Activated naive CD4-positive, alpha-beta T cell treated with Interleukin-2 at 50 U/mL for 16 hours (primary cell): Measurements from ENCODE around the gene MATR3.
"Not testable (repeated sequence)": the region's sequence is repeated elsewhere in the genome, so short reads cannot be mapped to it uniquely, and the experiment has no call there.

Experiments
- DNase-seq: peaks from one replicate; pipeline ENCODE4 v3.0.0-alpha.2; 2020

The MATR3 gene

GRCh38 chr5:139298242-139298641, 4.7 kb downstream of the MATR3 start:
- no peak for DNase-seq

DNA sequence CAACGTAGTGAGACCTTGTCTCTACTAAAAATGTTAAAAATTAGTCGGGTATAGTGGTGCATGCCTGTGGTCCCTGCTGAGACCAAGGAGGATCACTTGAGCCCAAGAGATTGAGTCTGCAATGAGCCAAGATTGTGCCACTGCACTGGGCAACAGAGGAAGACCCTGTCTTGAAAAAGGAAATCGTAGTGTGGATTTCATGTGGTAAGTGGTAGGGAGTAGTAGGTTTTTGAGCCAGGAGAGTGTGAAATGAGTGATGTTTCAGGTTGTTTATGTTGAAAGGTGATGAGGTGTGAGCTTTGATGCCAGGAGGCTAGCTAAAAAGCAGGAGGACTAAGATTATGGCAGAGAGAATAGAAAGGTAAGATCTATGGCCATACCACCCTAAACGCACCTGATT, 5.9 kb downstream of the MATR3 start:
- DNase-seq = no peak

DNA sequence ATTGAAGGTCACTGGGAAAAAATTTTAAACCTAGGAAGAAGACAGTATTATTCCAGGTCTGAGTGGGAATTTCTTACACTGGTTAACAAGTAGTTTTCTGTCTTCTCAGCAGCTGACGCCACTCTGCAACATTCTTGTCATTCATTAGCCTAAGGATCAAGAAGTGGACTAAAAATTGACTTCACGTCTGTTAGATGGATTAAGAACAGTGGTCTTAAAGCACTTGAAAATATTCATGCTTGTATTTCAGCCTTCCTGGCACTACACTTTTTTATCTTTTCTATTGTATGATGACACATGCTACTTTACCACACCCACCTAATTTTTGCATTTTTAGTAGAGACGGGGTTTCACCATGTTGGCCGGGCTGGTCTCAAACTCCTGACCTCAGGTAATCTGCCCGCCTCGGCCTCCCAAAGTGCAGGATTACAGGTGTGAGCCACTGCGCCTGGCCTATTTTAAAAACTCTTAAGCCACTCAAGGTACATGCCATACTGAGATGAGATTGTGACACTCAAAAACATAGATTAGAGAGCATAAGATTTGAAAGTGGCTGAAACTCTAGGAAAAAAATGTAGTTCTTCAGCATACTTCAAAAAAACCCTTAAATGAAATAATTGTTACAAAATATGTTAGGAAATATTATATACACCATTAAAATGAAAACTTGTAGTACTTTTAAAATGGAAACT, 8.4 kb downstream of the MATR3 start:
- no peak for DNase-seq

DNA sequence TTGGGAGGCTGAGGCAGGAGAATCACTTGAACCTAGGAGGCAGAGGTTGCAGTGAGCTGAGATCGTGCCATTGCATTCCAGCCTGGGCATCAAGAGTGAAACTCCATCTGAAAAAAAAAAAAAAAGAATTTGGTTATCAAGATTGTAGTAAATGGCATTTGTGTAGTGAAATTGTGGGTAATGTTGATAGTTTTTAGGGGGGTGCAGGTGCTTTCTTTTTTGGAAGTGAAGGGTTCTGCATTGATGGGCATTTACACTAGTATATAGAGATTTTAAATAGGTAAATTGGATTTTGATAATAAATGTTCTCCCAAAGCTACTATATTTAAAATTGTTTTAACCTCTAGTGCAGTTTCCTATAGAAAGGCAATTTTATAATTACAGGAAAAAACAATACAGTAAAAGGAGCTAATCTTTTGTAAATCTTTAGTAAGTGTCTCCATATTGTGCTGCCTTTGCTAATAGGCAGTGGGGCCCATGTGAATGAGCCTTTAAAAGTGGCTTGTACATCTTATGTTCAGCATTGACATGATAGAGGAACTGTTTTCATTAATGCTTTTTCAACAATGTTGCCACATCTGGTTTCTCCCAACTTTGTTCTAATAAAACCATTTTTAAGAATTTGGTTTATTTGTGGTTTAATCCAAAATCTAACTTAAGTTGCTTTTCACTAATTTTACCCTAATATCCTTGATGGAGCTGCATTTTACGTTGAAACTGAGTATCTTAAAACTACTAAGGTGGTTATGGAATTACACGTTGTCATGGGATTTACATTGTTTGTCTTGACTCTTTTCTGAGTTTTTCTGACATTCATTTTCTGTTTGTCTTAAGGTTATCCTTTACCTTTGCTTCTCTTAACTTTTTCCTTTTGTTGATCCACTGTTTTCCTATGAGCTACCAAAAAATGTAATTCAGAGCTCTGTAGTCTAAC, 11.1 kb downstream of the MATR3 start:
- DNase-seq = no peak

DNA sequence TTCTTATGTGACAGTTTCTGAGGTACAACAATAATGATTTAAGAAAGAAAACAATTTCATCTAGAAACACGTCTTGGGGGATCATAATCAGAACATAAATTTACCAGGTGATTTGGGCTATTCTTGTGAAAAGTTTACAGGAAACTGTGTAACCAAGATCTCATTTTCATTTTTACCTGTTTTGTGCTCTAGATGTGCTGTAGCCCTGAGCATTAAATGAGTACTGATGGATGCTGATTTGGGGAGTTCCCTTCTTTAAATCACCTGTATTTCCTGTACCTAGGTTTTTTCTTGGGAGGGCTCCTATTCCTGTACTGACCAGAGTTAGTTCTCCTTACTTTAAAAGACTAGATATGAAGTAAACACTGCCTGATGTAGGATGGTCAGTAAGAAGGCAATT, 12.7 kb downstream of the MATR3 start:
- DNase-seq = no peak

DNA sequence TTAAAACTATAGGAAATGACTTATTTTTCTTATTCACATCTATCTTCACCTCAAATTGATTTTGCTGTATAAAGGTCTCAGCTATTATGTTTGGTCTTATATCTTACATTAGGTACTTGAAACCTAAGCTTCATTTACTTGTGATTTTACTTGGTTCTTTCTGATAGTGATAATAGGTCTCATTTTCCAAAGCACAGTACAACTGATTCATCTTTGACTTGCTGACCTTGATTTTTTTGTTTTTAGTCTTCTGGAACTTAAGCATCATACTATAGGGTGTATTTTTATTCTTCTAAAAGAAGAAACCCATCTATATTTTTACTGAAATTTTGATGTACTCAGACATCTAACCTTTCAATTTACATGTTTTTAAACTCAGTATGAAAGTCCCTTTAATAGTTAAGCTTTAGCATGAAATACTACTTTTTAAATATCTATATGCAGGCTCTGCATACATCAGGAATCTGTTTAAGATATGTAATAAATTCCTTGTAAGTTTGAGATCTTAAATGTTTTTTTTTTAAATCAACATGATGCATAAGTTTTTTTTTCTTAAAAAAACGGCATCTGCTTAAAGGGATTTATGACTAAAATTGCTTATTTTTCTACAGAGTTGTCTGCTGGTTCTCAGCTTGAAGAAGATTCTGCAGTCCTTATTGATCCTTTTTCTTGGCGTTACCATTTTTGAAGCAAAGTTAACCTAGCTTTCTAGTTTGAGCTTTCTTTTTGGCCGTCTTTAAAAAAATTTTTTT, 13.3 kb downstream of the MATR3 start:
- DNase-seq = no peak

- no peak for DNase-seq
Observed at GRCh38 chr5:139308797-139309196, 15.3 kb downstream of the MATR3 start.

DNA sequence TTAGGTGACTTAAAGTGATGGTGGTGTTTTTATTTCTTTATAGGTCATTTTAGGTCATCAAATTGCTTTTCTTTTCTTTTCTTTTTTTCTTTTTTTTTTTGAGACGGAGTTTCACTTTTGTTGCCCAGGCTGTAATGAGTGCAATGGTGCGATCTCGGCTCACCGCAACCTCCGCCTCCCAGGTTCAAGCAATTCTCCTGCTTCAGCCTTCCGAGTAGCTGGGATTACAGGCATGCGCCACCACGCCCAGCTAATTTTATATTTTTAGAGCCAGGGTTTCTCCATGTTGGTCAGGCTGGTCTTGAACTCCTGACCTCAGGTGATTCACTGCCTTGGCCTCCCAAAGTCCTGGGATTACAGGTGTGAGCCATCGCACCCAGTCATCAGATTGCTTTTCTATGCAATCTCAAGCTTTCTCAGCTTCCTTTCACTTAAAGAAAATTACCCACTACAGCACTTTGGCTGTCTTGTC, 17.2 kb downstream of the MATR3 start:
- not testable (repeated sequence) for DNase-seq

DNA sequence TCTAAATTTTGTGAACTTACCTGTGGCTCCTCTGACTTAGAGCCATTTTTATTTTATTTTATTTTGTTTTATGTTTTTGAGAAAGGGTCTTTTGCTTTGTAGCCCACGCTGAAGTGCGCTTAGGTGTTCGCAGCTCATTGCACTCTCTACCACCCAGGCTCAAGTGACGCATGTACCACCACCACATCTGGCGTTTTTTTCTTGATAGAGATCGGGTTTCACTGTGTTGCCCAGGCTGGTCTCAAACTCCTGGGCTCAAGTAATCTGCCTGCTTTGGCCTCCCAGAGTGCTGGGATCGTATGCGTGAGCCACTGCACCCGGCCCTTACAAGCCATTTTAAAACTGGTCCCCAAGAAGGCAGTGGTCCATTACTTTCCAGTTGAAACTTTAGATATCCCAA, 18.5 kb downstream of the MATR3 start:
- DNase-seq = no peak

DNA sequence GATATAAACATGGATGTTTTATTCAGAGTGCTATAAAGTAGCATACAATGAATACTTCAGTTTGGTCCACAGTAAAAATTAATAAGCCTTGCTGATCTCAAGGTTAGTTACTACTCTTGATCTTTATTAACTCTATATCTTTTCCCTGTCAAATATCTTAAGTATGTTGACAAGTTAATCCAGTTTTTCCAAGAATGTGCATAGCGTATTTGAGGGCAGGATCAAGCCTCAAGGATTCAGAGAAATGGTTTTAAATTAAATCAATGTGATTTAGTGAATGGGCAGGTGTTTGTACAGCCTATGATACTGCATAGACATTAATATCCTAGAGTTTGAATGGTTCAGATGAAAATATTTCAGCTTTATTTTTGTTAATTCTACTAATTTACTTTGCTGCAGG, 20.7 kb downstream of the MATR3 start:
- DNase-seq = no peak

- no peak for DNase-seq
Observed at GRCh38 chr5:139315056-139315615, 21.6 kb downstream of the MATR3 start.

- no peak for DNase-seq
Observed at GRCh38 chr5:139335811-139336210, 42.3 kb downstream of the MATR3 start.

- DNase-seq = no peak
Observed at GRCh38 chr5:139340051-139340450, 46.5 kb downstream of the MATR3 start.

- DNase-seq = no peak
Observed at GRCh38 chr5:139341187-139341688, 47.7 kb downstream of the MATR3 start.

DNA sequence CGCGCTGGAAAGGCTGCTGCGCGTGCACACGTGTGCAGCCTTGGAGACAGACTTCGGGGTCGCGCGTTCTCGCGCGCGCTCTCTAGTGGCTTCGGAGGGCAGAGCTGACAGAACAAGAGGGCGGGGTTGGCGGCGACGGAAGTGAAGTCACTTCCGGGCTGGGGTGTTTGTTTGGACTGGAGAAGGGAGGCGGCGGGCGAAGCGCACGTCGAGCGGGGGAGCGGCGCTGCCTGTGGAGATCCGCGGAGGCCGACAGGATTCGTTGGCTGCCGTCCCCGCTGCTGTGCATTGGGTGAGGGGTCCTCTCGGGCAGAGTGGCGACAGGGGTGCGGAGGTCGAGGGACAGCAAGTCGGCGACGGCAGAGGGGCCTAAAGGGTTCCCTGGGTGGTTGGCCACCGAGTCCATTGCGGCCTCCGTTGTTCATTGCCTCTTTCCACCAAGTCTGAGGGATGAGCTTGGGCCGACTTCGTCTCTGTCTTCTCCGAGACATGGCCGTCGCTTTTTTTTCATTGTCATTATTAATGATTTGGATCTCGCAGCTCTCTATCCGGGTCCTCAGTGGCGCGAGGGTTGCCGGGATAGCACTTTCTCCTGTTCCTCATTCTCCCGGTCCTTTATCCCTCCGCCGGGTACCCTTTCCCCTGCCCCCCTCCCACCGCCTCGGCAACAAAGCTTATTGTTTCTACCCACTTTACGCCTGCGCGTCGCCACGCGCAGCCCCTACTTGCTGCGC, 48.3 kb downstream of the MATR3 start, which contains the start of gene PAIP2:
Gene PAIP2, plus strand, starts transcription at position 166 of the 734 bp plus-strand sequence. CDS start 21,931 bp downstream, outside the sequence.
- peak; percentile 97 for DNase-seq

DNA sequence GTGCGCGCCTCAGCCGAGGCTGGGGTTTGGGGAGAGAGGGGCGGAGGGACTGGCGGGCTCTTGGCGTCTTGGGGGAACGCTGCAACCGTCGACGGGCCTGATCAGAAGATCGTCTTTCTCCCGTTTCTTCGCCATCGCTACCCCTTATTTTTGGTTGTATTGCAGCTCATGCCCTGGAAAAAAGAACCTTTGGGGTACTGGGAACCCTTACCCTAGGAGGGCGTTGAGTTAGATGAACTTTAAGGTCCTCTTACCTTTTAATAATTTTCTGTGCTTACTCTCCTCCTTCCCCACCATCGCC, 48.8 kb downstream of the MATR3 start:
- DNase-seq = no peak

DNA sequence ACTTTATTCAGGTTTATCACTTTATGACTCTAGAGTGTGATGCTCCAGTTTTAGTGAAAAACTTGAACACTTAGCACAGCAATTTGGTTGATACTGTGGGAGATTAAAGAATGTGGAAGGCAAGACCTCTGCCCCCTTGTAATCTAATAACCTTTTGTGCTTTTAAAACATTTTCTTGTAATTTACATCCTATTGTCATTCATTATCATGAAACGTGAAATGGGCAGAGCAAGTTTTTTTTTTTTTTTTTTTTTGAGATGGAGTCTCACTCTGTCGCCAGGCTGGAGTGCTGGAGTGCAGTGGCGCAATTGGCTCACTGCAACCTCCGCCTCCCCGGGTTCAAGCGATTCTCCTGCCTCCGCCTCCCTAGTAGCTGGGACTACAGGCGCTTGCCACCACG, 49.9 kb downstream of the MATR3 start:
- no peak for DNase-seq

DNA sequence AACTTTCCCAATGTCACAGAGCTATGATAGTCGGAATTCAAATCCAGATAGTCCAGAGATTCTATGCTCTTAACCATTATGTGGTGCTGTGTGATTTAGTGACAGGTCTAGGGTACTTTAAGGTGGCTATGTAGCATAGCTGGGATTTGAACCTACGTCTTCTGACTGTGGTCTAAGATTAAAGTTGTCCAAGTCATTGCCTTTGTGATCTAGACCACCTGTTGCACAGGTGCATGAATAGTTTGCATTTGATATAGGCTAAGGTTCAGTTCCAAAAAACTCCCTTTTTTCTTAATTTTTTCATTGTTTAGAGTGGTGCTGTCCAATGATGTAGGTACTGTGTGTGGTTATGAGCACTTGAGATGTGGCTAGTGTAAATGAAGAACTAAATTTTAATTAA, 50.6 kb downstream of the MATR3 start:
- no peak for DNase-seq

DNA sequence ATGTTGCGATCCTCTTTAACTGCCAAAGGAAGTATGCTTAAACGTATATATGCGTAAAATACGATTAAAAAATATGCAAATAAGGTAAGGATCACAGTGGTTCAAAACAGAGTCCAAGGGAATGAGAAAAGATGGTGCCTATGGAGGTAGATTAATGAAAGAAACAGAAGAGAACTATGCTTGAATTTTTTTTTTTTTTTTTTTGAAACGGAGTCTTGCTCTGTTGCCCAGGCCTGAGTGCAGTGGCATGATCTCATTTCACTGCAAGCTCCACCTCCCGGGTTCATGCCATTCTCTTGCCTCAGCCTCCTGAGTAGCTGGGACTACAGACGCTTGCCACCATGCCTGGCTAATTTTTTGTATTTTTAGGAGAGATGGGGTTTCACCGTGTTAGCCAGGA, 51.9 kb downstream of the MATR3 start:
- DNase-seq = not testable (repeated sequence)

- not testable (repeated sequence) for DNase-seq
Observed at GRCh38 chr5:139347863-139348262, 54.3 kb downstream of the MATR3 start.

GRCh38 chr5:139354186-139354585, 60.6 kb downstream of the MATR3 start:
- DNase-seq = no peak

GRCh38 chr5:139355900-139356299, 62.4 kb downstream of the MATR3 start:
- not testable (repeated sequence) for DNase-seq
